DOHH2 (cell line): ENCODE results near the gene ENDOU.

Experiments used
- H3F3A ChIP-seq: fragments of 200-600 bp; sonication (generic), shearing (Covaris generic); 2 replicates; pipeline ENCODE4 v1.6.0; 2016; ENCODE audit warnings: antibody characterized with exemption, mild to moderate bottlenecking; ENCODE audit not compliant: control insufficient read depth, insufficient read depth
- H3K27ac ChIP-seq: fragments of 200-600 bp; sonication (generic); 2 replicates; pipeline ENCODE4 v1.5.1; 2014; ENCODE audit warnings: low read depth, mild to moderate bottlenecking, low read length, moderate library complexity
- H3K27me3 ChIP-seq: fragments of 200-600 bp; sonication (generic); 2 replicates; pipeline ENCODE4 v1.6.1; 2014; ENCODE audit warnings: mild to moderate bottlenecking, low read length, mixed read lengths; ENCODE audit not compliant: control insufficient read depth
- H3K36me3 ChIP-seq: fragments of 200-600 bp; sonication (generic); 2 replicates; pipeline ENCODE4 v1.6.1; 2014; ENCODE audit warnings: mild to moderate bottlenecking, low read length, moderate library complexity, mixed read lengths; ENCODE audit not compliant: control insufficient read depth
- H3K4me1 ChIP-seq: fragments of 200-600 bp; sonication (generic); 2 replicates; pipeline ENCODE4 v1.6.1; 2014; ENCODE audit warnings: mild to moderate bottlenecking, low read length, mixed read lengths; ENCODE audit not compliant: control insufficient read depth
- H3K4me2 ChIP-seq: fragments of 200-600 bp; sonication (generic); 2 replicates; pipeline ENCODE4 v1.6.0; 2014; ENCODE audit warnings: mild to moderate bottlenecking, low read length, moderate library complexity
- H3K4me3 ChIP-seq: fragments of 200-600 bp; sonication (generic); 2 replicates; pipeline ENCODE4 v1.5.1; 2014; ENCODE audit warnings: mild to moderate bottlenecking, low read length, mixed read lengths
- H3K79me2 ChIP-seq: fragments of 200-600 bp; sonication (generic); 2 replicates; pipeline ENCODE4 v1.6.1; 2014; ENCODE audit warnings: mild to moderate bottlenecking, low read length, mixed read lengths; ENCODE audit not compliant: control insufficient read depth
- H3K9me2 ChIP-seq: fragments of 200-600 bp; sonication (generic); replicated peaks from 2 replicates; pipeline ENCODE4 v1.6.1; 2014; ENCODE audit warnings: mild to moderate bottlenecking, low read length, mixed read lengths; ENCODE audit not compliant: control insufficient read depth
- H3K9me3 ChIP-seq: fragments of 200-600 bp; sonication (generic); 2 replicates; pipeline ENCODE4 v1.6.1; 2014; ENCODE audit warnings: antibody characterized with exemption, low read length, mixed read lengths; ENCODE audit not compliant: control insufficient read depth, insufficient read depth
- H4K20me1 ChIP-seq: fragments of 200-600 bp; sonication (generic); 2 replicates; pipeline ENCODE4 v1.6.0; 2014; ENCODE audit warnings: low read depth, mild to moderate bottlenecking, antibody characterized with exemption, low read length, moderate library complexity; ENCODE audit not compliant: control insufficient read depth, insufficient read depth
- EZH2phosphoT487 ChIP-seq: fragments of 200-600 bp; sonication (generic); IDR thresholded peaks from 2 replicates; pipeline ENCODE4 v1.6.1; 2017; ENCODE audit warnings: borderline replicate concordance, mild to moderate bottlenecking, antibody characterized with exemption, low read length, moderate library complexity, mixed read lengths
- TF ChIP-seq, protein P1 (sequence below): fragments of 200-600 bp; sonication (generic); IDR thresholded peaks from one replicate; pipeline ENCODE4 v1.5.1; 2014; ENCODE audit warnings: antibody characterized with exemption, mild to moderate bottlenecking, low read depth, low read length; ENCODE audit not compliant: poor library complexity, severe bottlenecking

The ENDOU gene

DNA sequence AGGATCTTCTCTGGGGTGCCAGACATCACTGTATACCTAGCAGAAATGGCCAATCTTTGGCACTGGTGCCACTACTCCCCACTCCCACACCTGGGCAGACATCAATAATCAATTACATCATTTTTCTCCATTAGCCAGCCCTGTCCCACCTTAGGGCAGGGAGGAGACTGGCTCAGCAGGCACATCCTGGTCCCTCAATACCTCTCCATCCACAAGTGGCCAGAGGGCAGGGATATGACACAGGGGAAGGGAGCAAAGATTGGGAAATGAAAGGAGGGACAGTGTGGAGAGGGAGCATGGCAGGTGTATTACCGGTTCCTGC is 23.2 kb upstream of the ENDOU start:
- no peak overlapping the region for H3K27ac ChIP-seq
- H3K4me3 ChIP-seq: no peak overlapping the region
- 0 out of 2 replicates have a peak, but pooled peaks cover 5% of the 10 kb centered on the region for H4K20me1 ChIP-seq
- no peak overlapping the region for H3K4me2 ChIP-seq
- peaks cover 35% of the 10 kb centered on the region for H3K27me3 ChIP-seq
- H3K36me3 ChIP-seq: no peaks in the 10 kb centered on the region
- H3K9me3 ChIP-seq: no peaks in the 10 kb centered on the region
- no peaks in the 10 kb centered on the region for H3K9me2 ChIP-seq
- TF ChIP-seq, protein P1, sequence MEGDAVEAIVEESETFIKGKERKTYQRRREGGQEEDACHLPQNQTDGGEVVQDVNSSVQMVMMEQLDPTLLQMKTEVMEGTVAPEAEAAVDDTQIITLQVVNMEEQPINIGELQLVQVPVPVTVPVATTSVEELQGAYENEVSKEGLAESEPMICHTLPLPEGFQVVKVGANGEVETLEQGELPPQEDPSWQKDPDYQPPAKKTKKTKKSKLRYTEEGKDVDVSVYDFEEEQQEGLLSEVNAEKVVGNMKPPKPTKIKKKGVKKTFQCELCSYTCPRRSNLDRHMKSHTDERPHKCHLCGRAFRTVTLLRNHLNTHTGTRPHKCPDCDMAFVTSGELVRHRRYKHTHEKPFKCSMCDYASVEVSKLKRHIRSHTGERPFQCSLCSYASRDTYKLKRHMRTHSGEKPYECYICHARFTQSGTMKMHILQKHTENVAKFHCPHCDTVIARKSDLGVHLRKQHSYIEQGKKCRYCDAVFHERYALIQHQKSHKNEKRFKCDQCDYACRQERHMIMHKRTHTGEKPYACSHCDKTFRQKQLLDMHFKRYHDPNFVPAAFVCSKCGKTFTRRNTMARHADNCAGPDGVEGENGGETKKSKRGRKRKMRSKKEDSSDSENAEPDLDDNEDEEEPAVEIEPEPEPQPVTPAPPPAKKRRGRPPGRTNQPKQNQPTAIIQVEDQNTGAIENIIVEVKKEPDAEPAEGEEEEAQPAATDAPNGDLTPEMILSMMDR: no peak
- no peak for TF ChIP-seq EZH2phosphoT487
- no peaks in the 10 kb centered on the region for H3K79me2 ChIP-seq
- H3F3A ChIP-seq: no peaks in the 10 kb centered on the region
- peaks cover 4% of the 10 kb centered on the region for H3K4me1 ChIP-seq

DNA sequence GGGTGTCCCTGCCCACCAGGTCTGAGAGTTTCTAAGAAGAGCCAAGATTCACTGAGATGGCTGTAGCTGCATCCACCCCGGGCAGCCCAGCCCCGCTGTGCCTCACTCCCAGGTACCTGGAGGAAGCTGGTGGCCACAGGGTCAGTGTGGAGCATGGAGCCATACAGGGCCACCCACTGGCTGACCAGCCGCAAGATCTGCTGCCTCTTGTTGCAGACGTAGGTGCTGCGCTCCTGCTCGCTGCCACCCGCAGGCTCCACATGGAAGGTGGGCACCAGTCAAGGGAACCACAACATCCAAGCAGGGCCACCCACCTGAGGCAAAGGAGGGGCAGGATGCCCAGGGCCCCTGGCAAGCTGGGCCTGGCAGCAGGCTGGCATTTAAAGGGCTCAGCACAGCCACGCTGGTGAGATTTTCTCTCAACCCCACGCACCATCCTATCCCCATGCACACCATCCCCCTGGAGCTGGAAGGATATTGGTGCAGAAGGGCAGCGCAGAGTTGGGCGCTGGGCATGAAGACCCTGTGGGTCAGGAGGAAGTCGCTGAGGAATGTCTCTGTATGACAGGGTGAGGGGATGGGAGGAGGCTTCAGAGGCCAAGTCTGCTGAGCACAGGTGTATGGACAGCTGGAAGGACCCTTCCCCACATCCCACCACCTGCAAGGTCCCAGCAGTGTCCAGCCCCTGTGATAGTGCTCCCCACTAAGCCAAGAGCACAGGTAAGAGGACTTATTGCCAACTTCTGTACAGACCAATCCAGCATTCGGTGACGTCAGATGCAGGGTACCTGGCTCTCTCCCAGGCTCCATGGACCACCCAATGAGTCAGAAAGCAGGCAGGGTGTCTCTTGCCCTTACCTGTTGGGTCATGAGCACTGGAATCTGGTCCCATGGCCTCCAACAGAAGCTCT is 22.6 kb upstream of the ENDOU start:
- Histone ChIP-seq H3K9me3 (no peaks in the 10 kb centered on the region), H3K4me2 (no peak overlapping the region), H3K79me2 (no peaks in the 10 kb centered on the region), H4K20me1 (0 out of 2 replicates have a peak, but pooled peaks cover 5% of the 10 kb centered on the region), H3K36me3 (no peaks in the 10 kb centered on the region), H3K9me2 (no peaks in the 10 kb centered on the region), H3K4me3 (no peak overlapping the region), H3K27me3 (peaks cover 38% of the 10 kb centered on the region), H3F3A (no peaks in the 10 kb centered on the region), H3K4me1 (no peaks in the 10 kb centered on the region), H3K27ac (no peak overlapping the region)
- TF ChIP-seq EZH2phosphoT487: no peak
- TF ChIP-seq, protein P1: no peak

DNA sequence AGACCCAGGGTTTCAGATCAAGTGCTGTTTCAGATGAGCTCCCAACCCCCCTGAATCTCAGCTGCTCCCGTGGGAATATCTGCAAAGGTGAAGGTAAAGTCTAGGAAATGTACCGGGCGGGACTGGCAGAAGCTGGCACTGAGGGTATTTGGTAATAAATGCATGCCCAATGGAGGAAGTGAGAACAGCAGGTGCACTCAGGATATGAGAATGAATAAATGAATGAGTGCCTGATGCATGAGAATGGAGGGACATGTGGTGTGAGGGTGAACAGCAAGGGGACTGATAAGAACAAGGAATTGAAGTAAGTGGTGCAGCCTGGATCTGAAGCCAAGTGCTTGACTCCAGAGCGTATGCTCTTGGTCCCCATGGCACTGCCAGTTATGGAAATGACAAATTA is 21.8 kb upstream of the ENDOU start:
- Histone ChIP-seq H3K4me2 (no peak overlapping the region), H4K20me1 (0 out of 2 replicates have a peak, but pooled peaks cover 5% of the 10 kb centered on the region), H3K27ac (no peak overlapping the region), H3F3A (0 out of 2 replicates have a peak, but pooled peaks cover under 1% of the 10 kb centered on the region), H3K4me3 (no peak overlapping the region), H3K9me2 (no peaks in the 10 kb centered on the region), H3K4me1 (no peaks in the 10 kb centered on the region), H3K27me3 (peaks cover 38% of the 10 kb centered on the region), H3K9me3 (no peaks in the 10 kb centered on the region), H3K79me2 (no peaks in the 10 kb centered on the region), H3K36me3 (no peaks in the 10 kb centered on the region)
- no peak for TF ChIP-seq EZH2phosphoT487
- TF ChIP-seq, protein P1: no peak
